K562 (cell line): ENCODE data around the gene ICAM1. TPM values are rescaled to one million over a fixed set of nuclear protein-coding genes. Genes with fewer than 3 reads are reported as not detected.

ENCODE experiments used
- CREB1 ChIP-seq, 2 experiments: sonication (generic) in 1 of 2; formaldehyde crosslinking in 1 of 2; IDR thresholded peaks; 2 replicates each; pipeline versions ENCODE4 v1.6.1 to v1.8.0; 2012 to 2022; ENCODE audit warnings: inconsistent platforms in 1 of 2, mild to moderate bottlenecking in 1 of 2, missing genetic modification reagents in 1 of 2, moderate library complexity in 1 of 2
- EGR1 ChIP-seq: fragments of 450-650 bp; conservative IDR thresholded peaks from 2 replicates; pipeline ENCODE4 v1.6.1; 2017; ENCODE audit warnings: mild to moderate bottlenecking
- ETV5 ChIP-seq: sonication (generic); formaldehyde crosslinking; IDR thresholded peaks from 2 replicates; pipeline ENCODE4 v1.4.0; 2020; ENCODE audit warnings: low read depth, mild to moderate bottlenecking, missing genetic modification reagents
- GABPB1 ChIP-seq: sonication (generic); formaldehyde crosslinking; IDR thresholded peaks from 2 replicates; pipeline ENCODE4 v1.8.0; 2022; ENCODE audit warnings: mild to moderate bottlenecking, missing genetic modification reagents
- KAT8 ChIP-seq: fragments of 450-650 bp; IDR thresholded peaks from 2 replicates; pipeline ENCODE4 v1.6.1; 2016; ENCODE audit warnings: low read depth, mild to moderate bottlenecking
- NR4A1 ChIP-seq, 2 experiments: fragments of 250-450 bp in 1 of 2; fragments of 450-650 bp in 1 of 2; sonication (Bioruptor Pico) in 1 of 2; IDR thresholded peaks; 2 replicates each; pipeline versions ENCODE4 v1.4.0 to v1.6.1; 2016 to 2020; ENCODE audit warnings: mild to moderate bottlenecking in 2 of 2, missing compliant biosample characterization in 1 of 2, missing genetic modification characterization in 1 of 2, moderate library complexity in 1 of 2
- RBM25 ChIP-seq: fragments of 200-400 bp; formaldehyde crosslinking; IDR thresholded peaks from 2 replicates; pipeline ENCODE4 v1.6.1; 2018; ENCODE audit warnings: low read length, low read depth, moderate library complexity; ENCODE audit not compliant: severe bottlenecking
- SIN3A ChIP-seq, 2 experiments: fragments of 150-350 bp in 1 of 2; IDR thresholded peaks; 2 replicates each; pipeline ENCODE4 v1.6.1; 2011 to 2016; ENCODE audit warnings: borderline replicate concordance in 2 of 2, low read depth in 2 of 2, low read length in 2 of 2, mild to moderate bottlenecking in 2 of 2, moderate library complexity in 2 of 2; ENCODE audit not compliant: control insufficient read depth in 1 of 2
- TEAD4 ChIP-seq, 2 experiments: sonication (generic) in 1 of 2; formaldehyde crosslinking in 1 of 2; IDR thresholded peaks; 2 replicates each; pipeline versions ENCODE4 v1.6.1 to v1.8.0; 2012 to 2022; ENCODE audit warnings: borderline replicate concordance in 1 of 2, inconsistent platforms in 1 of 2, low read length in 1 of 2, mild to moderate bottlenecking in 1 of 2, missing genetic modification reagents in 1 of 2
- ZFP30 ChIP-seq: fragments of 250-450 bp; sonication (Bioruptor Pico); IDR thresholded peaks from 2 replicates; pipeline ENCODE4 v1.8.0; 2022; ENCODE audit warnings: moderate library complexity, mild to moderate bottlenecking, inconsistent platforms, borderline replicate concordance
- ZNF165 ChIP-seq: fragments of 250-450 bp; sonication (Bioruptor Pico); IDR thresholded peaks from 2 replicates; pipeline ENCODE4 v1.4.0; 2020; ENCODE audit warnings: borderline replicate concordance
- ZNF57 ChIP-seq: fragments of 450-650 bp; formaldehyde crosslinking; IDR thresholded peaks from 2 replicates; pipeline ENCODE4 v1.4.0; 2020; ENCODE audit warnings: mild to moderate bottlenecking, moderate library complexity
- polyA plus RNA-seq, 8 experiments: library from polyadenylated mRNA; depleted of rRNA in 4 of 8; stranded (reverse) in 5 of 8; unstranded in 3 of 8; fragments of >200 nt; fragmentation: Nextera tagmentation in 2 of 8; fragmentation: Illumina TruSeq in 1 of 8; extraction: Ambion mirVana in 2 of 8; extraction: Trizol in 1 of 8; gene quantifications; 2 replicates each; pipeline versions ENCODE4 v1.2.1 to v1.2.3, GENCODE V29; 2011 to 2014; ENCODE audit warnings: inconsistent platforms in 1 of 8, missing spikeins in 1 of 8
- total RNA-seq, 7 experiments: library from RNA; depleted of rRNA in 6 of 7; stranded (reverse); fragments of >200 nt in 6 of 7; fragmentation: Illumina TruSeq in 2 of 7; extraction: Trizol in 2 of 7; gene quantifications; 2 replicates each; pipeline versions ENCODE4 v1.2.1 to v1.2.3, GENCODE V29; 2011 to 2021; ENCODE audit warnings: low replicate concordance in 1 of 7
- TF ChIP-seq, protein P1 (sequence below): fragments of 250-450 bp; sonication (Bioruptor Pico); IDR thresholded peaks from 2 replicates; pipeline ENCODE4 v1.4.0; 2020; ENCODE audit warnings: mild to moderate bottlenecking, moderate library complexity
- TF ChIP-seq, protein P2 (sequence below): fragments of 450-650 bp; IDR thresholded peaks from 2 replicates; pipeline ENCODE4 v1.6.1; 2016; ENCODE audit warnings: borderline replicate concordance
- TF ChIP-seq, protein P3 (sequence below), 2 experiments: fragments of 450-650 bp in 1 of 2; IDR thresholded peaks; 2 replicates each; pipeline ENCODE4 v1.6.1; 2011 to 2017; ENCODE audit warnings: low read depth in 2 of 2, antibody characterized with exemption in 1 of 2, borderline replicate concordance in 1 of 2, low read length in 1 of 2, mild to moderate bottlenecking in 1 of 2, mixed read lengths in 1 of 2; ENCODE audit not compliant: control insufficient read depth in 1 of 2
- TF ChIP-seq, protein P4 (sequence below): sonication (generic); formaldehyde crosslinking; IDR thresholded peaks from 2 replicates; pipeline ENCODE4 v1.9.0; 2022; ENCODE audit warnings: mild to moderate bottlenecking, missing genetic modification reagents

Gene ICAM1
- total and polyA plus RNA-seq, 9 of the 15 experiments (the other 6 are each of a cell fraction or from before 2014, with no cell fraction given), result 2.3 to 24.4 (median 13.4) TPM

DNA sequence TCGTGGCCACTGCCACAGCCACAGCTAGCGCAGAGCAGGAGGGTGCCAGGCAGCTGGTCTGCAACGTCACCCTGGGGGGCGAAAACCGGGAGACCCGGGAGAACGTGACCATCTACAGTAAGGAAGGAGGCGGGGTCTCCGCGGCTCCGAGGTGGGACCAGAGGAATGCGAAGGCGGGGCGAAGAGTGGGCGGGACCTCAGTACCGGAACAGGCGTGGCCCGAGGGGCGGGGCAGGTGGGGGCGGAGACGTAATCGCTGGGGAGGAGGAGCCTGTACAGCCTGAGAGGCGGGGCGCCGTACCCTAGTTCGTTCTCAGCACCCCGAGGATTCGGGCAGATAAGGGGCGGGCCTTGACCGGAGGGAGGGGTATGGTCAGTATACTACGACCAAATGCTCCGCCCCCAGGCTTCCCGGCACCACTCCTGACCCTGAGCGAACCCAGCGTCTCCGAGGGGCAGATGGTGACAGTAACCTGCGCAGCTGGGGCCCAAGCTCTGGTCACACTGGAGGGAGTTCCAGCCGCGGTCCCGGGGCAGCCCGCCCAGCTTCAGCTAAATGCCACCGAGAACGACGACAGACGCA lies 21.4 kb downstream of the ICAM1 start (continued):
- TF ChIP-seq, protein P1, sequence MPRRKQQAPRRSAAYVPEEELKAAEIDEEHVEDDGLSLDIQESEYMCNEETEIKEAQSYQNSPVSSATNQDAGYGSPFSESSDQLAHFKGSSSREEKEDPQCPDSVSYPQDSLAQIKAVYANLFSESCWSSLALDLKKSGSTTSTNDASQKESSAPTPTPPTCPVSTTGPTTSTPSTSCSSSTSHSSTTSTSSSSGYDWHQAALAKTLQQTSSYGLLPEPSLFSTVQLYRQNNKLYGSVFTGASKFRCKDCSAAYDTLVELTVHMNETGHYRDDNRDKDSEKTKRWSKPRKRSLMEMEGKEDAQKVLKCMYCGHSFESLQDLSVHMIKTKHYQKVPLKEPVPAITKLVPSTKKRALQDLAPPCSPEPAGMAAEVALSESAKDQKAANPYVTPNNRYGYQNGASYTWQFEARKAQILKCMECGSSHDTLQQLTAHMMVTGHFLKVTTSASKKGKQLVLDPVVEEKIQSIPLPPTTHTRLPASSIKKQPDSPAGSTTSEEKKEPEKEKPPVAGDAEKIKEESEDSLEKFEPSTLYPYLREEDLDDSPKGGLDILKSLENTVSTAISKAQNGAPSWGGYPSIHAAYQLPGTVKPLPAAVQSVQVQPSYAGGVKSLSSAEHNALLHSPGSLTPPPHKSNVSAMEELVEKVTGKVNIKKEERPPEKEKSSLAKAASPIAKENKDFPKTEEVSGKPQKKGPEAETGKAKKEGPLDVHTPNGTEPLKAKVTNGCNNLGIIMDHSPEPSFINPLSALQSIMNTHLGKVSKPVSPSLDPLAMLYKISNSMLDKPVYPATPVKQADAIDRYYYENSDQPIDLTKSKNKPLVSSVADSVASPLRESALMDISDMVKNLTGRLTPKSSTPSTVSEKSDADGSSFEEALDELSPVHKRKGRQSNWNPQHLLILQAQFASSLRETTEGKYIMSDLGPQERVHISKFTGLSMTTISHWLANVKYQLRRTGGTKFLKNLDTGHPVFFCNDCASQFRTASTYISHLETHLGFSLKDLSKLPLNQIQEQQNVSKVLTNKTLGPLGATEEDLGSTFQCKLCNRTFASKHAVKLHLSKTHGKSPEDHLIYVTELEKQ (CRISPR knock-in tag), result no peak
- no peak for TF ChIP-seq ZNF165 (CRISPR knock-in tag)
- TF ChIP-seq, protein P2, sequence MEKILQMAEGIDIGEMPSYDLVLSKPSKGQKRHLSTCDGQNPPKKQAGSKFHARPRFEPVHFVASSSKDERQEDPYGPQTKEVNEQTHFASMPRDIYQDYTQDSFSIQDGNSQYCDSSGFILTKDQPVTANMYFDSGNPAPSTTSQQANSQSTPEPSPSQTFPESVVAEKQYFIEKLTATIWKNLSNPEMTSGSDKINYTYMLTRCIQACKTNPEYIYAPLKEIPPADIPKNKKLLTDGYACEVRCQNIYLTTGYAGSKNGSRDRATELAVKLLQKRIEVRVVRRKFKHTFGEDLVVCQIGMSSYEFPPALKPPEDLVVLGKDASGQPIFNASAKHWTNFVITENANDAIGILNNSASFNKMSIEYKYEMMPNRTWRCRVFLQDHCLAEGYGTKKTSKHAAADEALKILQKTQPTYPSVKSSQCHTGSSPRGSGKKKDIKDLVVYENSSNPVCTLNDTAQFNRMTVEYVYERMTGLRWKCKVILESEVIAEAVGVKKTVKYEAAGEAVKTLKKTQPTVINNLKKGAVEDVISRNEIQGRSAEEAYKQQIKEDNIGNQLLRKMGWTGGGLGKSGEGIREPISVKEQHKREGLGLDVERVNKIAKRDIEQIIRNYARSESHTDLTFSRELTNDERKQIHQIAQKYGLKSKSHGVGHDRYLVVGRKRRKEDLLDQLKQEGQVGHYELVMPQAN, result no peak
- 0 out of 2 replicates have a peak, but pooled peaks have one; percentile 48 for TF ChIP-seq ZNF57 (CRISPR knock-in tag)
- no peak for TF ChIP-seq NR4A1 (CRISPR knock-in tag; IDR thresholded peaks at IDR 0.05)
- no peak for TF ChIP-seq NR4A1 (tag; IDR thresholded peaks at IDR 0.05)
- TF ChIP-seq, protein P3, sequence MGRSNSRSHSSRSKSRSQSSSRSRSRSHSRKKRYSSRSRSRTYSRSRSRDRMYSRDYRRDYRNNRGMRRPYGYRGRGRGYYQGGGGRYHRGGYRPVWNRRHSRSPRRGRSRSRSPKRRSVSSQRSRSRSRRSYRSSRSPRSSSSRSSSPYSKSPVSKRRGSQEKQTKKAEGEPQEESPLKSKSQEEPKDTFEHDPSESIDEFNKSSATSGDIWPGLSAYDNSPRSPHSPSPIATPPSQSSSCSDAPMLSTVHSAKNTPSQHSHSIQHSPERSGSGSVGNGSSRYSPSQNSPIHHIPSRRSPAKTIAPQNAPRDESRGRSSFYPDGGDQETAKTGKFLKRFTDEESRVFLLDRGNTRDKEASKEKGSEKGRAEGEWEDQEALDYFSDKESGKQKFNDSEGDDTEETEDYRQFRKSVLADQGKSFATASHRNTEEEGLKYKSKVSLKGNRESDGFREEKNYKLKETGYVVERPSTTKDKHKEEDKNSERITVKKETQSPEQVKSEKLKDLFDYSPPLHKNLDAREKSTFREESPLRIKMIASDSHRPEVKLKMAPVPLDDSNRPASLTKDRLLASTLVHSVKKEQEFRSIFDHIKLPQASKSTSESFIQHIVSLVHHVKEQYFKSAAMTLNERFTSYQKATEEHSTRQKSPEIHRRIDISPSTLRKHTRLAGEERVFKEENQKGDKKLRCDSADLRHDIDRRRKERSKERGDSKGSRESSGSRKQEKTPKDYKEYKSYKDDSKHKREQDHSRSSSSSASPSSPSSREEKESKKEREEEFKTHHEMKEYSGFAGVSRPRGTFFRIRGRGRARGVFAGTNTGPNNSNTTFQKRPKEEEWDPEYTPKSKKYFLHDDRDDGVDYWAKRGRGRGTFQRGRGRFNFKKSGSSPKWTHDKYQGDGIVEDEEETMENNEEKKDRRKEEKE (IDR thresholded peaks at IDR 0.05; ENCODE audit: borderline replicate concordance in 1 of 2, control insufficient read depth in 1 of 2, low read depth in 2 of 2, low read length in 1 of 2), result no peak
- TF ChIP-seq EGR1, result peak; percentile 86
- 0 out of 2 replicates have a peak, but pooled peaks have one; percentile 34 for TF ChIP-seq ETV5
- TF ChIP-seq ZFP30, result no peak
- no peak for TF ChIP-seq RBM25
- peak; percentile 83 for TF ChIP-seq GABPB1 (CRISPR knock-in tag)
- TF ChIP-seq, protein P4, sequence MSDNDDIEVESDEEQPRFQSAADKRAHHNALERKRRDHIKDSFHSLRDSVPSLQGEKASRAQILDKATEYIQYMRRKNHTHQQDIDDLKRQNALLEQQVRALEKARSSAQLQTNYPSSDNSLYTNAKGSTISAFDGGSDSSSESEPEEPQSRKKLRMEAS (CRISPR knock-in tag), result no peak
- no peak for TF ChIP-seq KAT8
- TF ChIP-seq TEAD4 (IDR thresholded peaks at IDR 0.05; ENCODE audit: low read length), result no peak
- no peak for TF ChIP-seq TEAD4 (CRISPR knock-in tag; IDR thresholded peaks at IDR 0.05; ENCODE audit: borderline replicate concordance)
- peak in 1 of 2 experiments; percentile 68; a peak in 2 of 4 replicates for TF ChIP-seq SIN3A (IDR thresholded peaks at IDR 0.05; ENCODE audit: borderline replicate concordance in 2 of 2, control insufficient read depth in 1 of 2, low read depth in 2 of 2, low read length in 2 of 2)
- peak; percentile 41; the same call in 1 of the 2 replicates for TF ChIP-seq CREB1 (IDR thresholded peaks at IDR 0.05)
- TF ChIP-seq CREB1 (CRISPR knock-in tag; IDR thresholded peaks at IDR 0.05), result peak; percentile 22; the same call in 1 of the 2 replicates
